22Rv1 (cell line): ENCODE data around the gene NUP205.

Experiments used
- CTCF ChIP-seq: fragments of 450-650 bp; IDR thresholded peaks from 2 replicates; pipeline ENCODE4 v1.5.1; 2017; ENCODE audit warnings: mild to moderate bottlenecking
- ZFX ChIP-seq: fragments of 450-650 bp; IDR thresholded peaks from 2 replicates; pipeline ENCODE4 v1.6.1; 2017; ENCODE audit warnings: antibody characterized with exemption, borderline replicate concordance

DNA sequence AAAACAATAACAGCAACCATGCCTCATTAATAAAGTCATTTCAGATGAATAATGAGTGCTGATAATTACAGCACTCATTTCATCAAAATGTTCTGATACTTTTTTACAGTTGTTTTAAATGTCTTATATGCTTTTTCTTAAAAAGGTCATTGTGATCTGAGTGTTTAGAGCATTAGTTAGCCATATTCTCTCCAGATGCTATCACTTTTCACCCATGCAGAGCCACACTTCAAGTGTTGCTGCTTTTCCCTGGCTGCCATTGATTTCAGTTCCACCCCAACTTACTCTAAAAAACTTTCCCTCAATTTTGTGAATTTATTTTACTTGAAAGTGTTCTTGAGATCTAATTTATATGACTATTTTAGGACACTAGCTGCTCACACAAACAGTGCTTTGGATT is 41.8 kb downstream of the NUP205 start:
- TF ChIP-seq CTCF = no peak
- TF ChIP-seq ZFX = no peak
